NCI-H2029 (cell line): ENCODE data around the gene IL18R1.
A peak's percentile ranks its signal among the peaks of the same experiment; 100 is the strongest.
"Not testable (repeated sequence)": the region's sequence is repeated elsewhere in the genome, so short reads cannot be mapped to it uniquely, and the experiment has no call there.

Experiments used
- DNase-seq: peaks from one replicate; lab custom pipeline; 2025; lab: John Stamatoyannopoulos, UW

Gene IL18R1, protein sequence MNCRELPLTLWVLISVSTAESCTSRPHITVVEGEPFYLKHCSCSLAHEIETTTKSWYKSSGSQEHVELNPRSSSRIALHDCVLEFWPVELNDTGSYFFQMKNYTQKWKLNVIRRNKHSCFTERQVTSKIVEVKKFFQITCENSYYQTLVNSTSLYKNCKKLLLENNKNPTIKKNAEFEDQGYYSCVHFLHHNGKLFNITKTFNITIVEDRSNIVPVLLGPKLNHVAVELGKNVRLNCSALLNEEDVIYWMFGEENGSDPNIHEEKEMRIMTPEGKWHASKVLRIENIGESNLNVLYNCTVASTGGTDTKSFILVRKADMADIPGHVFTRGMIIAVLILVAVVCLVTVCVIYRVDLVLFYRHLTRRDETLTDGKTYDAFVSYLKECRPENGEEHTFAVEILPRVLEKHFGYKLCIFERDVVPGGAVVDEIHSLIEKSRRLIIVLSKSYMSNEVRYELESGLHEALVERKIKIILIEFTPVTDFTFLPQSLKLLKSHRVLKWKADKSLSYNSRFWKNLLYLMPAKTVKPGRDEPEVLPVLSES

GRCh38 chr2:102355526-102356380 is at the start of gene IL18R1:
IL18R1 (plus strand) TSS chr2:102355796; CDS start chr2:102362661, 6,865 bp downstream.
- peak; percentile 4 for DNase-seq

GRCh38 chr2:102306125-102306524 is 49.5 kb upstream of the IL18R1 start:
- DNase-seq, result no peak

DNA sequence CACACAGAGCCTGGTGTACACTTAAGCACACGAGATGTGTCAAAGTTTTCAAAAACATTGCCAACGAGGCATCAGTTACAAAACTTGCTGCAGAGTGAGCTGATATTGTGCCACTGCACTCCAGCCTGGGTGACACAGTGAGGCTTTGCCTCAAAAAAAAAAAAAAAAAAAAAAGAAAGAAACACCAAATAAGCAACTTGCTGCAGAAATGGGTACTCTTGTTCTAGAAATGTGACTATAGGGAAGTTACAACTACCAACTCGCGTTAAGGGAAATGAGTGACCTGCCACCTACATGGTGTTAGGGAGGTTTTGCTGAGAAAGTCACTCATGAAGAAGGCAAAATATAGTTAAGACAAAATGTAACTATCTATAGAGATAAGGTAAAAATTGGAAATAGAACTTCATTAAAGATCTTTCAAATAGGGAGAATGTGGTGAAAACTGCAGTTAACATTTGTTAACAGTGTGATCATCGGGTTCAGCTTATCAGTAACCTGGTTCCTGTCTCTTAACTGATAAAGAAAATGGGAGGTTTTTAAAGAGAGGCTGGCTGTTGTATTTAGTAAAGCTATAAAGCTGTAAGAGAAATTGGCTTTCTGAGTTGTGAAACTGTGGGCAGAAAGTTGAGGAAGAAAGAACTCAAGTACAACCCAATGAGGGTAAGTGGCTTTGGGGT is 44.5 kb upstream of the IL18R1 start, which contains the start of gene IL1RL1:
Gene IL1RL1 (plus strand): TSS at position 600 of the 677 bp plus-strand sequence. CDS start 26,702 bp downstream, outside the sequence.
- no peak for DNase-seq

GRCh38 chr2:102313025-102313424 is 42.6 kb upstream of the IL18R1 start:
- DNase-seq, result no peak

- no peak for DNase-seq
These were observed 42.1 kb upstream of the IL18R1 start for GRCh38 chr2:102313471-102313870.

DNA sequence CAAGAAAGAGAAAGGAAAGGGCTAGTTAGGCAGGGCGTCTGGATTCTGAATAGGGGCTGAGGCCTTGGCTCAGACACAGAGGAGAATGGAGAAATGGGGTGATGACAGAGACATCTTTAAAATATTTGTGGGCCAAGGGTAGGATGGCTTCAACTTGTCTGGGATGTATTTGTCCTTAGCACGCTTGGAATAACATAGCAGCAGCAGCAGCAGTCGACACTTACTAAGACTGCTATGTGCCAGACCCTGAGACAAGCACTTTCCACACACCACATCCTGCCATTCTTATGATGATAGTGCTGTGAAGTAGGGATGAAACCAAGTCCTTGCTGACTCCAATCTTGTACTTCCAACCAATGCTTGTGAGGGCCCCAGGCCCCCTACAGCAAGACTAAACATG is 41.6 kb upstream of the IL18R1 start:
- no peak for DNase-seq

GRCh38 chr2:102315921-102316320 is 39.7 kb upstream of the IL18R1 start:
- DNase-seq, result no peak

DNA sequence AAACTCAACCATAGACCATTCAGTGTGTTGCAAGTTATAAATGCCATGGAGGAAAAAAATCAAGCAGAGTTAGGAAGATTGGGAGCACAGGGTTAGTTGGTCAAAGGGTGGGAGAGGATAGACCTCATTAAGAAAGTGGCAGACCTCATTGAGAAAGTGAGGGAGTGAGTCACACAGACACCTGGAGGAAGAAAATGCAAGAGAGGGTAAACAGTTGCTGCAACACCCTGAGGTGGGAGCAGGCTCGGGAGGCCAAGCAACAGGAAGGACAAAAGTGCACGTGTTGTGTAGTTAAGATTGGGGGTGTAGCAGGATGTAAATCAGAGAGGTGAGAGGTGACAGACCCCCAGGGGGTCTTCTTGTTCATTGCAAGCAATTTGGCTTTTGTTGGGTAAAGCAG is 37.9 kb upstream of the IL18R1 start:
- no peak for DNase-seq

DNA sequence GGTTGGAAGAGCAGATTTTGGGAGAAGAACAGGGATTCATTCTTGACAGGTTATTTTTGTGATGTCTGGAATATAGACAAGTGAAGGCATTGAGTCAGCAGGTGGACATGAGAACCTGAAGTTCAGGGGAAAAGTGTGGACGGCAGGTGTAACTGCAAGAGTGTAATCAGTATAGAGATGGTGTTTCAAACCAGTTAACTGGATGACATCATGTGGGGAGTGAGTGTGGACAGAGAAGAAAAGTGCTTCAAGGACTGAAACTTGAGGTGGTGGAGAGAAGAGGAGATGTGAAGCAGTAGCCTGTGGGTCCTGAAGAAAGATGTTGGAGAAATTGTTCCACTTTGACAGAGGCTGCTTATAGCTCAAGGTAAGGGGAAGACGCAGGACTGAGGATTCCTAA is 37.2 kb upstream of the IL18R1 start:
- no peak for DNase-seq

GRCh38 chr2:102321941-102322719 is 33.5 kb upstream of the IL18R1 start:
- no peak for DNase-seq

GRCh38 chr2:102324914-102325313 is 30.7 kb upstream of the IL18R1 start:
- DNase-seq, result not testable (repeated sequence)

GRCh38 chr2:102331311-102331980 is 24.1 kb upstream of the IL18R1 start:
- no peak for DNase-seq

GRCh38 chr2:102334486-102334885 is 21.1 kb upstream of the IL18R1 start:
- DNase-seq, result no peak

- DNase-seq, result no peak
These were observed 19.7 kb upstream of the IL18R1 start for GRCh38 chr2:102335871-102336366.

GRCh38 chr2:102336502-102336945 is 19.1 kb upstream of the IL18R1 start:
- no peak for DNase-seq

DNA sequence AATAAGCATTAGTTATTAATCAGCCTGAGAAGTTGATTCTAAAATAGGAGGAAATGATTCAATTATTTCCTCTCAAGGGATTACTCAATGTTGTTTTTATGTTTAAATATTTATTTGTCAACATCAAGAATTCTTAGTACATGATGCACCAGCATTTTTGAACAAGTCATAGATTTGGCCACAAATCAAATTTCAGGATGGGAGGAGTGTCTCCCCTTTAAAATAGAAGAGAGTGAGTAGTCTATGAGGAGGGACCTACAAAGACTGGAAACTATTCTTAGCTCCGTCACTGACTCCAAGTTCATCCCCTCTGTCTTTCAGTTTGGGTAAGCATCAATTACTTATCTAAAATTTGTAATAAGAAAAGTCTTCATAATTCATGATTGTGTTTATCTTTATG is 18.6 kb upstream of the IL18R1 start:
- DNase-seq, result no peak

DNA sequence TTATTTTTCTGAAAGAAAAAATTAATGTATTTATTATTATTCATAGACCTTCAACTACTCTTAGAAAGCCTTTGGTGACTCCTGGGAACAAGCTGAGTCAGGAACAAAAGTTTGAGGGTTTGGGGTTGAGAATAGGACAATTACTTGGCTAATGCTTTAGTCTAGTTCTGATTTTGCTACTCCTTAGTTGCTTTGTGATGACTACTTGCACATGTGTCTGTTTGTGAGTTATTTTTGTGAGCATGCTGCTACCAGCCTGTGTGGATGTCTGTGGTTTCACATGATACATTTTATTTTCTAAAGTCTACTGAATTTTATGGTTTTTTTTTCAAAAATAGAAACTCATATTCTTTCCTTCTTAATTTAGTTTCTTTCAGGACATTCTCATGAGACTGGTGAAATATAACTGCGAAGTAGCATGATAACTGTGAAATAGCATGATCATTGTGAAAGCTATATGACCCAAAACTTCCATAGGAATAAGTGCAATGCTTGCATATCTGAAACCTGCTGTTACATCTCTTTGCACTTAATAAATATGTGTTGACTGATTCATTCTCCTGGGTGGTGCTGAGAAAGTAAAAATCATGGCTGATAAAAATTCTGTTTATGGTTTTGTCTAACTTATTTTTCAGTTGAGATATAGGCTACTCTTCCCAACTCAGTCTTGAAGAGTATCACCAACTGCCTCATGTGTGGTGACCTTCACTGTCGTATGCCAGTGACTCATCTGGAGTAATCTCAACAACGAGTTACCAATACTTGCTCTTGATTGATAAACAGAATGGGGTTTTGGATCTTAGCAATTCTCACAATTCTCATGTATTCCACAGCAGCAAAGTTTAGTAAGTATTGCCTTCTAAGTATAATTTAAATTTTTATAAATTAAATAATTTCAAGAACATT is 17.9 kb upstream of the IL18R1 start:
- DNase-seq, result no peak

GRCh38 chr2:102340778-102341177 is 14.8 kb upstream of the IL18R1 start:
- no peak for DNase-seq

DNA sequence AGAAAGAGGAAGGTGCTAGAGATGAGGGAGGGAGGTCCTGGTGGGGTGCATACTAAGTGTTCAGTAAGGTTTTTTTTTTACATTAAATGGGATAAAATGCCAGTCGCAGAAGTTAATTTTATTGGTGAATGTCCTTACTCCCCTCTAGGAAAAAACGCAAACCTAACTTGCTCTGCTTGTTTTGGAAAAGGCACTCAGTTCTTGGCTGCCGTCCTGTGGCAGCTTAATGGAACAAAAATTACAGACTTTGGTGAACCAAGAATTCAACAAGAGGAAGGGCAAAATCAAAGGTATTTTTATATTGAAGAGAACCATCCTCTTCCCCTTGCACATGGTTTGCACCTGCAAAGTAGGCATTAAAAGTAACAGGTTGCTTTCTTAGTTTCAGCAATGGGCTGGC is 12.7 kb upstream of the IL18R1 start:
- DNase-seq, result no peak
